NCI-H748 (cell line): ENCODE results near the gene ZNF618.

Experiments used
- DNase-seq: peaks from one replicate; lab custom pipeline; 2025; ENCODE audit not compliant: unreplicated experiment; lab: John Stamatoyannopoulos, UW

The ZNF618 gene

GRCh38 chr9:114015607-114016006, 139.5 kb downstream of the ZNF618 start:
- no peak for DNase-seq

GRCh38 chr9:114016101-114016500, 140.0 kb downstream of the ZNF618 start:
- no peak for DNase-seq

DNA sequence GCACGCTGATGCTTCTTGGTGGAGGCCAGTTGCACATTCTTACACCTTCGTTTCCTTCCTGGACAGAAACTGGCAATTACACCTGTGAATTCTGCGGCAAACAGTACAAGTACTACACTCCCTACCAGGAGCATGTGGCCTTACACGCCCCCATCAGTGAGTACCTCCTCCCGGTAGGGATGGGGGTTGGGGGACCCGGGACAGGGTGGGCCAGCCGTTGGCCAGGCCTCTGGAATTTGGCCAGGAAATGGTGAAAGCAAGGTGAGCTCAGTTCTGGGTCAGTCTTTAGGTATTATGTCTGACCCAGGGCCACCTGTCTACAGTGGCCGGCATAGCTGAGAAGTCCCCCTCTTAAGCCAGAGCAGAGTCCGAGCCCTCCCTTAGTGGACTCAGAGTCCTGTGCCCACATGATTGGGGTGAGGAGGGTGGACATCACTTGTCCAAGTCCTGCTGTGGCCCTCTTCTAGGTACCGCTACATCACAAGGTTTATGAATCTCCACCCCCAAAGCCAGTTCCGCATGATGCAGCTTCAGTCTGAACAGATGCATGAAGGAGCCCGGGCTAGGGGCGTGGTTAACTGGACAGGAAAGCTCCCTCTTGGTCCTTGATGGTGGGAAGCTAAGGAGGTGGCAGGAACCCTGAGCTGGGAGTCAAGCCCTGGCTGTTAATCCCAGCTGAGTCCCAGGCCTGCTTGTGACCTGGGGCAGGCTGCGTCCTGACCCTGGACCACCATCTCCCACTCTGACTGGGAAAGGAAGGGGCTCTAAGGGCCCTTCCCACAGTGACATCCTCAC, 140.7 kb downstream of the ZNF618 start:
- no peak for DNase-seq

DNA sequence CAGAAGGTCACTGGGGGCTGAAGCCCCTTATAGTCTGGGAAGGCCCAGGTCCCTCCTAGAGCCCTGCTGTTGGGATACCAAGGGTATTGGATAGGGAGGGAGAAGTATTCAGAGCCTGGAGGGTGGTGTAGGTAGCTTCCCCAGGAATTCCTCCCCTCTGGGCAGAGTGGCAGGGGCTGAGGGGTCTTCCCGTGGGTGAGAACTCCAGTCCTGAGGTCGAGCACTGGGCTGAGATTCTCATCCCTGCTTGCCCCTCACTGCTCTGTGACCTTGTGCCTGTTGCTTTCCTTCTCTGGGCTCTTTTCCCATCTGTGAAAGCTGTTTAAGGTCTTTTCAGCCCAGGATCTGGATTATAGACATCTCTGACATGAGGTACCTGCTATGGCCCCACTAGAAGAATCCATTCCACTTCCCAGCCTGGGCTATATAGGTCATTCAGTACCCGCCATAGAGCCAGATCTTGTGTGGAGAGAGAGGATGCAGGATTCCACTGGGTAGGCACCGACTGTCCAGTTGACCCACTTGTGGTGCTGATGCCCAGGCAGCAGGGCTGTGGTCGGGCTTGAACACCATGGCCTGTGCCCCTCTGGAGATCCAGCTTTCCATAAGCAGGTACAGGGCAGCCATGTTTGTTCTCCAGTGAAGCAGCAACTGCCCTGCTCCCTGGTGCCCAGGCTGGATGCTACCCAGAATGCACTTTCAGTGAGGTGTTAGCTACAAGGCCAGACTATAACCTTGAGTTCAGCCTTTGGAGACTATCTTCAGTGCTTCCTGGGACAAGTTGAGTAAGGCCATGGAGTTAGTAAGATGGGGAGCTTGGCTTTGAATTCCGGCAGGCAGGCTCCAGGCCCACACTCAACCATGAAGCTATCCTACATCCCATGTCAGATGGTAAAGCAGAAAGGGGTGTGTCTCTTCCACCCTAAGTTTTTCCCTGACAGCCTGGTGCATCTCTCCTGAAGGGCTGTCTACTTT, 141.9 kb downstream of the ZNF618 start:
- DNase-seq, result no peak

- DNase-seq, result no peak
Observed at GRCh38 chr9:114021578-114021977, 145.5 kb downstream of the ZNF618 start.

GRCh38 chr9:114023961-114024360, 147.9 kb downstream of the ZNF618 start:
- DNase-seq, result no peak

DNA sequence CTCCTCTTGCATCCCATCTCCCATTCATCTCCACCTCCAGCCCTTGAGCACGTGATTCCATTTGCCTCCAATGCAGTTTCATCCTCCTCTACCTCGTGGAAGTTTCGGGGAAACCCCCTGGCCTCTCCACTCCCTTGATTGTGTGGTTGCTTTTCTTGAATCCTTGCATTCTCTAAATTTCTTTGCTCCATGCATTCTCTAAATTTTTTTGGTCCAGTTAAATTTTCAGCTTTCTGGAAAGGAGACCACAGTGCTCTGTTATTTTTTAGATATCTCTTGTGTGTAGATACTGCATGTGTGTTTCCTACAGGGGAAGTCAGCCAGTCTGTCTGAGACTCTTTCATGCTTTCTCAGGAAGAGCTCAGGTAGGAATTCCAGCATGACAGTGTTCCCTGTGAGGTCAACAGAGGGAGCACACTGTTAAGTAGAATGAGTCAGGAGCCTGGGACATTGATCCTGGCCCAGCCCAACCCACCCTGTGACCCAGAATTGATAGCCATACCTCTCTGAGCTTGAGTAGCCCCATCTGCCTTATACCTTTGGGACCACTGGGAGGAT, 149.2 kb downstream of the ZNF618 start:
- no peak for DNase-seq

DNA sequence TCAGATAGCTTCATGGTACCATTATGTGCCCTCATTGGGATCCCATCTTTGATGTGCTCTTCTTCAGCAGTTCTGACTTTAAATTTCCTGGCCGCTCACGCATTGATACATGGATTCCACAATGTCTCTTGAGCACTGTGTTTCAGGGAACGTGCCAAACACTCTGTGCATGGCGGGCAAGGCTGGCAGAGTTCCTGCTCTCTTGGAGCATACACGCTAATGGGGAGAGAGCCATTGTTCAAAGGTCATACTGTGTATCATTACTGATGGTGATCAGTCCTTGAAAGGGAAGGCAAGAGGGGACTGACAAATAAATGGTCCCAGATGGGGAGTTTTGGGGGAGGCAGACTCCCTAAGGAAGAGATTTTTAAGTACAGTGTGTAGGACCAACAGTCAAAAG, 149.7 kb downstream of the ZNF618 start:
- DNase-seq, result no peak

DNA sequence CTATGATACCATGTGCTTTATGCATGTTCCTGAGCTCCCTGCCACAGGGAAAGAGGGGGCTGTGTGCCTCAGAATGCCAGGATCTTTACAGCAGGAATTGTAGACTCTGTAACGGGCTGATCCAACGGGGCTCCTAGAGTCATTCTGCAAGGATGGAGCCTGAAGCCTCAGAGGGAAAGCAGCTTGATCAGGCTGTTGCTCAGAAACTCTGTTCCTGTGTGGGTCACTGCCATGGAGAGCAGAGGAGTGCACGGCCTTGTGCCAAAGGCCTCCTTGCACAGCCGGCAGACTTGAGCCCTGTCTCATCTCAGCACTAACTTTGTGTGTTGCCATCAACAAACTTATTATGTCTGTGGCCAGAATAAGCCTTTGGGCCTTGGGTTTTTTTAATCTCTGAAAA, 150.2 kb downstream of the ZNF618 start:
- DNase-seq, result no peak

DNA sequence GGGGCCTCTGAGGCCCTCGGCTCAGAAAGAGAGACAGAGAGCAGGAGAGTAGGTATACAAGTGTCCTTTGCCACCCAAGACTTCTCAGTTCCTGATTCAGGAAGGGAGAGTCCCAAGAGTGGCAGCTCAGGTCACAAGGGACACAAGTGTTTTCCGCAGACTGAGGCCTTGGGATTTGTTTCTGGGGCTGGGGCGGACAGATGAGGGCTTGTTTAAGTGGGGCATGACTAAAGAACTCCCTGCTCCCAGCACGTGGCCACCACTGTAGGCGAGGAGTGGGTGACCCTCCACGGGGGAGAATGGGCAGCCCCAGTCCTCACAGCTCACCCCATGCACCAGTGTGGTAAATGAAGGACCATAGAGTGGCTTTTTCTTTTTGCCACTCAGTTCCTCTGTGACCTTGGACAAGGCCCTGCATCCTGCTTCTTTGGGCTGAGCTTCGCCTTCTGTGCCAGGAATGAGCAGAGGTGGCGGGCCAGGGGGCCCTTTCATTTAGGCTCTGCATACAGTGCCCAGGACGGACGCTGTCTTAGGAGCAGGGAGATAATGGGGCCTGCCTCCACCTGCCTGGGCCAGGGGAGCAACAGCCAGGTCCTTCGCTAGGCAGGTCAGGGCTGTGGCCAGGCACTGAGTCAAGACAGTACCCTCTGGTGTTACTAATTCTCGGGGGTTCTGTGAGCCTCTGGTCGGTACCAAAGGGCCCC, 151.2 kb downstream of the ZNF618 start:
- DNase-seq, result no peak

GRCh38 chr9:114027863-114028465, 151.9 kb downstream of the ZNF618 start:
- no peak for DNase-seq

DNA sequence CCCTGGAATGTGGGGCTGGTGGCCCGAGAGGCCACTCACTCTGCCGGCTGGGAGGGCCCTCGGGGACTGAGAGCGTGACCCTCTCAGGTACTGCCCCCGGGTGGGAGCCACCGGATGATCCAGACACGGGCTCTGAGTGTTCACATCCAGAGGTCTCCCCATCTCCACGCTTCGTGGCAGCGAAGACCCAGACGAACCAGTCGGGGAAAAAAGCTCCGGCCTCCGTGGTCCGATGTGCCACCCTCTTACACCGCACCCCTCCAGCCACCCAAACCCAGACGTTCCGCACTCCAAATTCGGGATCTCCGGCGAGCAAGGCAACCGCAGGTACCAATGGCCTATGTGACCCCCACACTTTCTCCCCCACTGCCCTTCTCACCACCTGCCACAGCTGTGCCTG, 152.5 kb downstream of the ZNF618 start:
- DNase-seq, result no peak

DNA sequence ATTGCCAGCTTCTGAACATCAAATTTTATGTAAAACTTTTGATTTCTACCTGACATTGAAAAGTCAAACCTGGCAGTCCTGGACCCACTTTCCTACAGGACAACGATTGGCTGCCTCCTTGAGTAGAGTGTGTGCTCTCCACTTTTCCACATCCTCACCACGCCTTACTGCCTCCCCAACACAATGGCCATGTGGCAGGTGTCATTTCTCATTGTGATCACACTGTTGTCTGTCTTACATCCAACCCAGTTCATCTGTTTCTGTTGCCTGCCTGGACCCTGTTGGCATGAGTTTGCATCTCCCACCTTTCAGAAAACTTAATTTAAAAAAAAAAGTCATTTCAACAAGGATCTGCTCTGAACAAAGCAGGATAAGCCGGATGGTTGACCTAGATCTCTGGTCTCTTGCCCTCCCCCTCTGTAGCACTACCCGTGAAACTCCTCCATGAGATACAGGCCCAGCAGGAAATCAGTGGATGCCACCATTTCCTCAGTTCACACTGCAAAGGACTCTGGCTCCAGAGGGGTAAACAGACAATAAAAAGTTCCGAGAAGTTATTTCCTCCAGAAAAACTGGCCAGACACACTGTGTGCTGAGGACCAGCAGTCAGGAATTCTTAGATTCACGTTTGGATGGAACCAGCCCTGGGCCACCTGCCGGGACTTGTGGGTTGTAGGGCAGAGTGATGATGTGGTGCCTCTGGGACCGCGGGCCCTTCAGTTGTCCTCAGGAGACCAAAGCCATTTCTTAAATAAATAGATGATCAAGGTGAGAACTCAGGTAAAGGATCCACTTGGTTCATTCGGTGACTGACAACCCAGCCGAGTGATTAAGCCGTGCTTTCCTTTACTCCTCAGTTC, 153.4 kb downstream of the ZNF618 start:
- DNase-seq, result no peak

GRCh38 chr9:114030364-114030763, 154.3 kb downstream of the ZNF618 start:
- no peak for DNase-seq

- no peak for DNase-seq
Observed at GRCh38 chr9:114031037-114031630, 155.0 kb downstream of the ZNF618 start.

DNA sequence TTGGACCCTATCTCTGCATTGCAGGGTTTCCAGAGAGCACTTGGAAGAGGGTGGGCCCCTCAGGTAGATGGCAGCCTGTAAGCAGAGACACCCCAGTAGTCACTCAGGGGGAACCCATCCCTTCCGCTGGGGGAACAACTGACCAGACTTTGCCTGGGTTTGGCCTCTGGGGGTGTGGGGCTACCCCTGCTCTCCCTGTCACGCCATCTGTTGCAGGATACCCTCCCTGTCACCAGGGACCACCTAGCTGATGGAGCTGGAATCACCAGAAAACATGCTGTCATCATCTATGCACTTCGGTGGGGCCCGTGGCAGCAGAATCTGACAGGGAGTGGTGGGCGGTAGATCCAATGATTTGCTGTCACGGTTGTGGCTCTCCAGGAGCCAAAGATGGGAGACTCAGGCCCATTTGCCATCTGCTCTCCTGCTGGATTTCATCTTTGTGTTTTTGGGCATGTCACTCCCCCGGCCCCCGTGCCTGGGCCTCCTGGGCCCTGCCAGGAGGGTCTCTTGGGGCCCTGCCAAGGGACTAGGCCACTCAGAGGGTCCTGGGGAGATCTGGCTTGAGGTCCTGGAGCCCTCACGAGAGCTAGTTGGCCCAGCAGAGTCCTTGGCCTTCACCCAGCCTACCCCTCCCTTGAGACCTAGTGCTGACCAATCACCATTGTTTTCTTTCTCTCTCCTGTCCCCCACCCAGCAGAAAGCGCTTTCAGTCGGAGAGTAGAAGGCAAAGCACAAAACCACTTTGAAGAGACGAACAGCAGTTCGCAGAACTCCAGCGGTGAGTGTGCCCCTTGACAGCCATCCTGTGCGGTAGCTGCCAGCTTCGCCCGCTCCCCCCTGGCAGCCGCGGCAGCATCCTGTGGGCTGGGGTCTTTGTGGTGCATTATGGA, 156.1 kb downstream of the ZNF618 start:
- DNase-seq, result no peak

DNA sequence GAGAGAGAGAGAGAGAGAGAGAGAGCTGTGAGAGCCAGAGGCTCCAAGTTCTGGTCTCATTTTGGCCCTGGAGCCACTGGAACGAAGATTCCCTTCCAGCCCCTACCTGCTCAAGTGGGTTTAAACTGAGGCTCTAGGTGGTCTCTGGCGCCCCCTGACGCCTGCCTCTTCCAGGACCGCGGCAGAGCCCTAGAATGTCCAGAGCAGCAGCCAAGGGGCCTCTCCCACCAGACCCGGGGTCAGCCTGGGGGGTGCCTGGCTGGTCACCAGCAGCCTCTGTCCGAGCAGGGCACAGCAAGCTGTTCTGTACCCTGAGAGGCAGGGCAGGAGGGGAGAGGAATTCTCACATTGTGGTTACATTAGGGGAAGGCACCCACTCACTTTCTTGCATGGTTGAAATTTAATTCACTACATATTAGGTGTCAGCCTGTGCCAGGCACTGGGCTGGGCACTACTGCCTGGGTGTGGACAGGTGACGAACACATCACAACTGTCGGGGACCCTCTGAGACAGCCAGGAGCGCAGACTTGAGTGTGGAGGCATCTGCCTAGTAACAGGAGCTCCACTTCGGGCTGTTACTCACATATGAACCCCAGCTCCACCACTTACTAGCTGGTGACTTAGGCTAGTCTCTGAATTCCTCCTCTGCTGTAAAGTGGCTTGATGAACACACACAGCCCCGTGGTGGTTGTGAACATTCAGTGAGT, 157.4 kb downstream of the ZNF618 start:
- DNase-seq, result peak; percentile 23

DNA sequence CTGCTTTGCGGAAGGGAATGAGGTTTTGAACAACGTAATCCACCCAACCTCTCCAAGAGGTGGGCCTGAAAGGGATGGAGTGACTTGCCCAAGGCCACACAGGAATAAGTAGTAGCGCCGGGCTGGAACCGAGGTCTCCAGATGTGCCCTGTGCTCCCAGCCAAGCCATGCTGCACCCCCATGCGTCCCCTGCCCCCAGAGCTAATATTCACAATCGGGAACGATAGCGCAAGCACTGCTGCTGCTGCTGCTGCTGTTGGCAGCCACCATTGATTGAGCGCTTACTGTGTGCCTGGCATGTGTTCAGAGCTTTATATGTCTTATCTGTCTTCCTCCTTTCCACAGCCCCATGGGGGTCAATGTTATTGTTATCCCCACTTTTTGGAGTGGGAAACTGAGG, 158.1 kb downstream of the ZNF618 start:
- no peak for DNase-seq
